HK-2 (cell line): ENCODE results near the gene CTTNBP2NL.
A peak's percentile ranks its signal among the peaks of the same experiment; 100 is the strongest.
"Not testable (repeated sequence)": the region's sequence is repeated elsewhere in the genome, so short reads cannot be mapped to it uniquely, and the experiment has no call there.

Source experiments
- DNase-seq: peaks from one replicate; pipeline ENCODE4 v3.0.0-alpha.2; 2018; ENCODE audit not compliant: unreplicated experiment

CTTNBP2NL gene

GRCh38 chr1:112461200-112461871, 65.3 kb downstream of the CTTNBP2NL start:
- DNase-seq: no peak

DNA sequence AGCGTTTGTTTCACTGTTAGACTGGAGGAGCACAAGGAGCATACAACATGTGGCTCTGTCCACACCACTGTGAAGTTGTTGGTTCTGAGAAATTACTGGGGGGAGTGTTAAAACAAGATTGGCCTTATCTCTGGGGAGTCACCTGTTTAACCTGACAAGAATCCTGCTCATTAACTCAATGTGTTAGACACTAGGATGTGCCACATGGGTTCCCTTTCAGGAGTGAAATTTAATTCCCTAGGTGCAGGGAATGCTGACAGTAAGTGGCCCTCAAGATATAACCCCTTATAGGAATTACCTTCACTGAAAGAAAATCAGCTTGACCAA, 66.9 kb downstream of the CTTNBP2NL start:
- DNase-seq: no peak

GRCh38 chr1:112464501-112464900, 68.5 kb downstream of the CTTNBP2NL start:
- peak; percentile 13 for DNase-seq

DNA sequence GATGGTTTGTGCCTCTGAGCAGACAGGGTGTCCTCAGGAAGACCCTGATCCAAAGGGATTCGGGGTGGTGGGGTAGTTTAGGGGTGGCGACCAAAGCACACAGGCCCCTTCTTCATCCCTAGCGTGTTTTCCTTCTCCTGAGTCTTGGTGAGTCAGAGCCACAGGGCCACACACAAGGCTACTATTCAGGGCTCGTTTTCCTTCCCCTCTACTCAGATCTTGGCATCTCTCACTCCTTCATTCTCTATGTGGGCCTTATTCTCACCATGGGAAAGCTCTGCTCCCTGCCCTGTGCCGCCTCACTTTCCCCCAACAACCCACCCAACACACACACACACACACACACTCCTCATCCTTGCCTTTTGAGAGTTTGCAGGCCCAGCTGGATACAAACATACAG, 69.1 kb downstream of the CTTNBP2NL start:
- DNase-seq: peak; percentile 19

- peak; percentile 98 for DNase-seq
These were observed 70.2 kb downstream of the CTTNBP2NL start for GRCh38 chr1:112466078-112466660.

DNA sequence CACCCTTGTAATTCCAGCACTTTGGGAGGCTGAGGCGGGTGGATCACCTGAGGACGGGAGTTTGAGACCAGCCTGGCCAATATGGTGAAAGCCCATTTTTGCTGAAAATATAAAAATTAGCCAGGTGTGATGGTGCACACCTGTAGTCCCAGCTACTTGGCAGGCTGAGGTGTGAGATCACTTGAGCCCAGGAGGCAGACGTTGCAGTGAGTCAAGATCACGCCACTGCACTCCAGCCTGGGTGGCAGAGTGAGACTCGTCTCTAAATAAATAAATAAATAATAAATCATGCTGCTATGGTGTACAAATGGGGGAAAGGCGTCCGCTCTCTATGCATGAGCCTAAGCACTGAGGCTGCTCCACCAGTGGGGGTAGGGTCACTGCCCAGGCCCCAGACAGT, 74.3 kb downstream of the CTTNBP2NL start:
- not testable (repeated sequence) for DNase-seq

GRCh38 chr1:112470966-112471365, 75.0 kb downstream of the CTTNBP2NL start:
- DNase-seq: no peak

GRCh38 chr1:112472142-112472541, 76.1 kb downstream of the CTTNBP2NL start:
- no peak for DNase-seq

DNA sequence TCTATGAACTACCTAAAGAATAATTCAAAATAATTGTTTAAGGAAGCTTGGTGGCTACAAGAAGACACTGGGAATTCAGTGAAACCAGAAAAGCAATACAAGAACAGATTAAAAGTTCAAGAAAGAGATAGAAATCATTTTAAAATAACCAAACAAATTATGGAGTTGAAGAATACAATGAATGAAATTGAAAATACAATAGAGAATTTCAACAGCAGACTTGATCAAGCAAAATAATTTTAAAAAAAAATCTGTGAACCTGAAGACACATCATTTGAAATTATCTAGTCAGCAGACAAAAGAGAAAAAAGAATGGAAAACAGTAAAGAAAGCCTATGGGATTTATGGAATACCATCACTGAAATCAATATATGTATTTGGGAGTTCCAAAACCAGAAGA, 81.5 kb downstream of the CTTNBP2NL start:
- DNase-seq: no peak

DNA sequence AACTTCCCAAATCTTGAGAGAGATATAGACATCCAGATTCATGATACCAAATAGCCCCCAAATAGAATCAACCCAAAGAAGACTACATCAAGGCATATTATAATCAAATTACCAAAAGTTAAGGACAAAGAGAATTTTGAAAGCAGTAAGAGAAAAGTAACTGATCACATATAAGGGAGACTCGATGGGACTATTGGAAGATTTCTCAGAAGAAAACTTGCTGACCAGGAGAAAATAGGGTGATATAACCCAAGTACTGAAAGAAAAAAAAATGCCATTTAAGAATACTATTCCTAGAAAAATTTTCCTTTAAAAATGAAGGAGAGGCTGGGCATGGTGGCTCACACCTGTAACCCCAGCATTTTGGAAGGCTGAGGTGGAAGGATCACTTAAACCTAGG, 82.3 kb downstream of the CTTNBP2NL start:
- DNase-seq: no peak

DNA sequence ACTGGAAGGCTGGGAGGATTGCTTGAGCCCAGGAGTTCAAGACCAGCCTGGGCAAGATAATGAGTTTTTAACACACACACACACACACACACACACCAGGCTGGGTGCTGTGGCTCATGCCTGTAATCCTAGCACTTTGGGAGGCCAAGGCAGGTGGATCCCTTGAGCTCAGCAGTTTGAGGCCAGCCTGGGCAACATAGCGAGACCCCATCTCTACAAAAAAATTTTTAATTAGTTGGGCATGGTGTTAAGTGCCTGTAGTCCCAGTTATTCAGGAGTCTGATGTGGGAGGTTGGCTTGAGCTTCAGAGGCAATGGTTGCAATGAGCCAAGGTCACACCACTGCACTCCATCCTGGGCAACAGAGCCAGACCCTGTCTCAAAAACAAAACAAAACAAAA, 90.0 kb downstream of the CTTNBP2NL start:
- DNase-seq: not testable (repeated sequence)

- DNase-seq: not testable (repeated sequence)
These were observed 91.7 kb downstream of the CTTNBP2NL start for GRCh38 chr1:112487686-112488085.

DNA sequence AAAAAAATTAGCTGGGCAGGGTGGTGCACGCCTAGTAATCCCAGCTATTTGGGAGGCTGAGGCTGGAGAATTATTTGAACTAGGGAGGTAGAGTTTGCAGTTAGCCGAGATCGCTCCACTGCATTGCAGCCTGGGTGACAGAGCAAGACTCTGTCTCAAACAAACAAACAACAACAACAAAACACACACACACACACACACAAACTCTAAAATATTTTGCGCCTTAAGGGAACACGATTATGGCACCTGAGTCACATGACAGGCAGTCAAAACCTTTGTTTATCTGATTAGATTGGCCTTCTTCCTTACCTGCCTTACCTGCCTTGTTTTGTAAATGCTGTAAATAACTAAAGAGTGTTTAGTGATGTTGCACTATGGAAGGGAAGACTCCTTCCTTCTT, 92.1 kb downstream of the CTTNBP2NL start:
- DNase-seq: no peak

DNA sequence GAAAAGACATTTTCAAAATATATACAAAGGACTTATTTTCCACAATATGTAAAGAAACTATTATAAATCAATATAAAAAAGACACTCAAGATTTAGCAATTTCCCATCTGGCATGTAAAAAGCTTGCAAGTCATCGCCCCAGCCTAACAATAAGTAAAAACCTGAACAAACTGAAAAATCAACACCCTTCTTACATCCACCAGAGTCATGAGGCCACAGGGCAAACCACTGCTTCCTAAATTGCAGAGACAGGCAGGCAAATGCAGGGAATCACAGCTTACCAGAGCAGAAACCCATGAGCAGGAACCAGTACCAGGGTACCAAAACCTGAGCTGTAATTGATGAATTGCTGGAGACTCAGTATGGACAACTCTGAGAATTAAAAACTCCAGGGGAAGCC, 96.1 kb downstream of the CTTNBP2NL start:
- DNase-seq: no peak

DNA sequence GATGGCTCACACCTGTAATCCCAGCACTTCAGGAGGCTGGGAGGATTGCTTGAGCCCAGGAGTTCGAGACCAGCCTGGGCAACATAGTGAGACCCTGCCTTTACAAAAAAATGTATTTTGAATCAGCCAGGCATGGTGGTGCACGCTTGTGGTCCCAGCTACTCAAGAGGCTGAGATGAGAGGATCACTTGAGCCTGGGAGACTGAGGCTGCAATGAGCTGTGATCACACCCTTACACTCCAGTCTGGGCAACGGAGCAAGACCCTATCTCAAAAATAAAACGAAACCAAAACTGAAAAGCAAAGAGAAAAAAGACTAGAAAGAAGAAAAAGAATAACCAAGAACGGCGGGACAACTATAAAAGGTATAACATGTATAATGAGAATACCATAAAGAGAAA, 97.3 kb downstream of the CTTNBP2NL start:
- no peak for DNase-seq

- DNase-seq: no peak
These were observed 100.3 kb downstream of the CTTNBP2NL start for GRCh38 chr1:112496290-112496689.

DNA sequence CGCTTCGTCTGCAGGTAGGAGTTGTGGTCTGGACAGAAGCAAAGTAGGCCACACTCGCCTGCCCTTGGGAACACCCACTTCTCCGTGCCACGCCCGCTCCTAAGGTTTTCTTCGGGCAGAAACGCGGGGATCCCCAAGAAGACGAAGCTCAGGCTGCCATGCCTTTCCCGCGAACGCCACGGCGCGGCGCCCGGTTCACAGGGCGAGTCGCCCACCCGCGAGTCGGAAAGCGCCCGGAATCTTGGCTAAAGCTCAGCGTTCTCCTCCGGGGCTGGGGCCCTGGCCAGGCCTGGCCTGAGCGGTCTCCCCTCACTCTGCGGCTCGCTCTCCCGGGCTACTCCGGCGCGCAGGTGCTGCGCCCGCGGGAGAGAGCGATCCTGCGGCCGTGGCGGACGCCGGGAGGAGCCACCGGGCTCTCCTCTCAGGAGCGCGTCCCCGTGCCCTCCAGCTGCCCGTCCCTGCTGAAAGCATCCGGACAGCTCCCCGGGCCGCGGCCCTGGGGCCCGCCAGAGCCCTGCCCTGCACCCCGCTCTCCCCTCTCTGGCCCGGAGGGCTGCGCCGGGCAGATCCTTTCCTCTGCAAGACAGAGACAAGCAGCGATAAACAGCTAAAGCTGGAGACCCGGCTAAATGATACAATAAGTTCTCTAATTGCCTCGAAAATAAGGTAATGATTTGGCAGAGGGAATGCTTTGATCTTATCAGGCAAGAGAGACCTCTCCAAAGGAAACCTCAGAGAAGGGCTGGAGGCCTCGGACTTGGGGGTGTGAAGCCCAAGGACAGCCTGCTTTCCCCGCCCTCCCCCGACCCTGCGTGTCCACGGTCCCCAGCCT, 106.0 kb downstream of the CTTNBP2NL start:
- peak; percentile 88 for DNase-seq

- DNase-seq: no peak
These were observed 106.8 kb downstream of the CTTNBP2NL start for GRCh38 chr1:112502826-112503225.

GRCh38 chr1:112504001-112504660, 108.1 kb downstream of the CTTNBP2NL start:
- no peak for DNase-seq

DNA sequence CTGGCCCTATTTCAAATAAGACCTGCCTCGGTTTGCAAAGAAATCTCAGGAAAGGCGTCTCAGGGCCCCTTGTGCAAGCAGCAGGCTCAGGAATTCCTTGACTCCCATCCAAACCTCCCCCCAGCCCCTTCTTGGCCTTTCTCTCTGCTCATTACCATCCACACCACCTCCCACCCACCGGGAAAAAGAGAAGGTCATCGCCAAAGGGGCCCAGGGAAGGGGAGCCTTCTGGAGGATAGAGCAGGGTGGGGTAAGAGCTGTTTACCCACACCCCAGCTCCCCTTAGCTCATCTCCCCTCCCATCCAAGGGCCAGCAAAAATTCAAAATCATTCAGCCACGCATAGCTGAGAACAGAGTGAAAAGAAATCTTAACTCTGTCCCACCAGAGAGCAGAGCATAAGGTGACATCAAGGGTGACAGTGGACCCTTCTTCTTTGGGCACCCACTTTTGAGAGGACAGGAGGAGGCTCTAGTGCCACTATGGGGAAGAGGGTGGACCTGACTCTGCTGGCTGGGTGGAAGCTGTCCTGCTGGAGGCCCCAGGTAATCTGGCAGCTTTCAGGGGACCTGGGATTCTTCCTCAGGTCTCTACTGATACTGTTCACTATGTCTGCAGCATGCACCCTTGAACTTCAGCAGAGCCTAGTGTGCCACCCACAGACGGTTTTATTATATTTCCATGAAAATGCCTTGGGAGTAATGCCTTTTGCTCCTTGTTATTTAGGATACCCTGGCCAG, 108.8 kb downstream of the CTTNBP2NL start:
- DNase-seq: no peak

- no peak for DNase-seq
These were observed 109.4 kb downstream of the CTTNBP2NL start for GRCh38 chr1:112505400-112505785.

- DNase-seq: no peak
These were observed 109.9 kb downstream of the CTTNBP2NL start for GRCh38 chr1:112505878-112506277.
